ENCODE results near the gene FBXL20.

DNA sequence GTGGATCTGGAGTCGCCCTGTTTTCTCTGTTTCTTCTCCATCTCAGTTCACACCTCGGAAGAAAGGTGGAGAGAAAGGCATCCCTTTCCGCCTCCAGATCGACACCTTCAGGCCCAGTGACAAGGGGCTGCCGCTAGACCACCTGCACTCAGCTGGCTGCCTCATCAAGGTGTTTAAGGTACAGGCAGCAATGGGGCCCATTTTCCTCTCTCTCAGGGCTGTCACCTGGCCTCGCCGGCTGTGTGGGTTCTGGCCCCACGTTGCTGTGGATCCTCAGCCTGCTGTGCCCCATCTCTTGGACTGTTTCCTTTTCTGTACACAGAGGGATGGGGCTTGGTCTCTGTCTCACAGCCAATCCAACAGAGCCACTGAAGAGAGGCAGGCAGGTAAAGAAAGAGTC, 158.3 kb downstream of the FBXL20 start:
- TF ChIP-seq REPIN1 (tag by site-specific recombination; IDR thresholded peaks at IDR 0.05; ENCODE audit: low read depth) (no peak), MYNN (tag by site-specific recombination; IDR thresholded peaks at IDR 0.05; ENCODE audit: borderline replicate concordance) (no peak), ZNF174 (tag by site-specific recombination; IDR thresholded peaks at IDR 0.05) (no peak), RBAK (tag by site-specific recombination; IDR thresholded peaks at IDR 0.05) (no peak), KLF10 (tag by site-specific recombination; IDR thresholded peaks at IDR 0.05) (no peak), ZNF350 (tag by site-specific recombination; IDR thresholded peaks at IDR 0.05) (no peak), CTCF (tag by site-specific recombination; IDR thresholded peaks at IDR 0.05) (no peak), ZNF140 (tag by site-specific recombination; IDR thresholded peaks at IDR 0.05) (no peak), ZBTB21 (tag by site-specific recombination; IDR thresholded peaks at IDR 0.05) (no peak), ZNF747 (tag by site-specific recombination; IDR thresholded peaks at IDR 0.05) (no peak), ZFP69B (tag by site-specific recombination; IDR thresholded peaks at IDR 0.05) (no peak), ZNF354C (tag by site-specific recombination; IDR thresholded peaks at IDR 0.05; ENCODE audit: borderline replicate concordance, low read depth) (no peak)
- TF ChIP-seq, protein P1, sequence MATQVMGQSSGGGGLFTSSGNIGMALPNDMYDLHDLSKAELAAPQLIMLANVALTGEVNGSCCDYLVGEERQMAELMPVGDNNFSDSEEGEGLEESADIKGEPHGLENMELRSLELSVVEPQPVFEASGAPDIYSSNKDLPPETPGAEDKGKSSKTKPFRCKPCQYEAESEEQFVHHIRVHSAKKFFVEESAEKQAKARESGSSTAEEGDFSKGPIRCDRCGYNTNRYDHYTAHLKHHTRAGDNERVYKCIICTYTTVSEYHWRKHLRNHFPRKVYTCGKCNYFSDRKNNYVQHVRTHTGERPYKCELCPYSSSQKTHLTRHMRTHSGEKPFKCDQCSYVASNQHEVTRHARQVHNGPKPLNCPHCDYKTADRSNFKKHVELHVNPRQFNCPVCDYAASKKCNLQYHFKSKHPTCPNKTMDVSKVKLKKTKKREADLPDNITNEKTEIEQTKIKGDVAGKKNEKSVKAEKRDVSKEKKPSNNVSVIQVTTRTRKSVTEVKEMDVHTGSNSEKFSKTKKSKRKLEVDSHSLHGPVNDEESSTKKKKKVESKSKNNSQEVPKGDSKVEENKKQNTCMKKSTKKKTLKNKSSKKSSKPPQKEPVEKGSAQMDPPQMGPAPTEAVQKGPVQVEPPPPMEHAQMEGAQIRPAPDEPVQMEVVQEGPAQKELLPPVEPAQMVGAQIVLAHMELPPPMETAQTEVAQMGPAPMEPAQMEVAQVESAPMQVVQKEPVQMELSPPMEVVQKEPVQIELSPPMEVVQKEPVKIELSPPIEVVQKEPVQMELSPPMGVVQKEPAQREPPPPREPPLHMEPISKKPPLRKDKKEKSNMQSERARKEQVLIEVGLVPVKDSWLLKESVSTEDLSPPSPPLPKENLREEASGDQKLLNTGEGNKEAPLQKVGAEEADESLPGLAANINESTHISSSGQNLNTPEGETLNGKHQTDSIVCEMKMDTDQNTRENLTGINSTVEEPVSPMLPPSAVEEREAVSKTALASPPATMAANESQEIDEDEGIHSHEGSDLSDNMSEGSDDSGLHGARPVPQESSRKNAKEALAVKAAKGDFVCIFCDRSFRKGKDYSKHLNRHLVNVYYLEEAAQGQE (tag by site-specific recombination; IDR thresholded peaks at IDR 0.05) = no peak

Data from HEK293 (cell line).